Endothelial cell (in vitro differentiated cells): ENCODE measurements around the gene LRRC8A. TPM values are rescaled to one million over a fixed set of nuclear protein-coding genes. Genes with fewer than 3 reads are reported as not detected.
A peak's percentile ranks its signal among the peaks of the same experiment; 100 is the strongest.
"Not testable (repeated sequence)": the region's sequence is repeated elsewhere in the genome, so short reads cannot be mapped to it uniquely, and the experiment has no call there.

Source experiments
- DNase-seq: peaks from one replicate; pipeline ENCODE4 v3.0.0; 2021; ENCODE audit warnings: low spot score
- H3K27ac Mint-ChIP-seq: one replicate; pipeline ENCODE4 v1.8.0; 2021; ENCODE audit warnings: mixed read lengths, inconsistent platforms; ENCODE audit not compliant: unreplicated experiment
- H3K27me3 Mint-ChIP-seq: one replicate; pipeline ENCODE4 v1.8.0; 2021; ENCODE audit warnings: mild to moderate bottlenecking, moderate library complexity, mixed read lengths, inconsistent platforms; ENCODE audit not compliant: unreplicated experiment
- H3K36me3 Mint-ChIP-seq: one replicate; pipeline ENCODE4 v1.8.0; 2021; ENCODE audit warnings: mild to moderate bottlenecking, low read depth, mixed read lengths, inconsistent platforms; ENCODE audit not compliant: unreplicated experiment
- H3K4me1 Mint-ChIP-seq: one replicate; pipeline ENCODE4 v1.8.0; 2021; ENCODE audit warnings: mild to moderate bottlenecking, mixed read lengths, inconsistent platforms; ENCODE audit not compliant: unreplicated experiment
- H3K4me3 Mint-ChIP-seq: one replicate; pipeline ENCODE4 v1.8.0; 2021; ENCODE audit warnings: mild to moderate bottlenecking, mixed read lengths, inconsistent platforms; ENCODE audit not compliant: unreplicated experiment
- H3K9me3 Mint-ChIP-seq: one replicate; pipeline ENCODE4 v1.8.0; 2021; ENCODE audit warnings: mixed read lengths, inconsistent platforms; ENCODE audit not compliant: unreplicated experiment
- total RNA-seq: library from RNA; stranded (reverse); fragmentation: NEBNext Ultra II Directional; extraction: Animal tissue kit (Norgen Biotek cat#: 25700); gene quantifications from one replicate; pipeline ENCODE4 v1.2.1, GENCODE V29; 2021; ENCODE audit not compliant: unreplicated experiment
- TF ChIP-seq, protein P1 (sequence below): fragments of 200-600 bp; sonication (generic); IDR thresholded peaks from one replicate; pipeline ENCODE4 v1.5.0; 2021; ENCODE audit warnings: antibody characterized with exemption; ENCODE audit not compliant: unreplicated experiment

Gene LRRC8A
- total RNA-seq, 1 donor from 2014 or later = 54.3 TPM

DNA sequence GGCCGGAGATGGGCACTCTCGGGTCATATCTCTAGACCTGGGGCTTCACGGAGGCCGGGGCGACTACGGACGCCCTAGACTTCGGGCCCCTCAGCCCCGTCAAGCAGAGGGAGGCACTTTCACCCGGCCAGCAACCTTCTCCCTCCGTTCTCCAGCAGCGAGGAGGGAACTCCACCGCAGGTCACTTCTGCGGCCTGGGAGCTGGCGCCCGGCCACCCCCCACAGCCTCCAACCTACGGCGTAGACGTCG lies 65.3 kb downstream of the LRRC8A start:
- TF ChIP-seq, protein P1, sequence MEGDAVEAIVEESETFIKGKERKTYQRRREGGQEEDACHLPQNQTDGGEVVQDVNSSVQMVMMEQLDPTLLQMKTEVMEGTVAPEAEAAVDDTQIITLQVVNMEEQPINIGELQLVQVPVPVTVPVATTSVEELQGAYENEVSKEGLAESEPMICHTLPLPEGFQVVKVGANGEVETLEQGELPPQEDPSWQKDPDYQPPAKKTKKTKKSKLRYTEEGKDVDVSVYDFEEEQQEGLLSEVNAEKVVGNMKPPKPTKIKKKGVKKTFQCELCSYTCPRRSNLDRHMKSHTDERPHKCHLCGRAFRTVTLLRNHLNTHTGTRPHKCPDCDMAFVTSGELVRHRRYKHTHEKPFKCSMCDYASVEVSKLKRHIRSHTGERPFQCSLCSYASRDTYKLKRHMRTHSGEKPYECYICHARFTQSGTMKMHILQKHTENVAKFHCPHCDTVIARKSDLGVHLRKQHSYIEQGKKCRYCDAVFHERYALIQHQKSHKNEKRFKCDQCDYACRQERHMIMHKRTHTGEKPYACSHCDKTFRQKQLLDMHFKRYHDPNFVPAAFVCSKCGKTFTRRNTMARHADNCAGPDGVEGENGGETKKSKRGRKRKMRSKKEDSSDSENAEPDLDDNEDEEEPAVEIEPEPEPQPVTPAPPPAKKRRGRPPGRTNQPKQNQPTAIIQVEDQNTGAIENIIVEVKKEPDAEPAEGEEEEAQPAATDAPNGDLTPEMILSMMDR = no peak
- H3K4me1 Mint-ChIP-seq = peaks cover 23% of the 10 kb centered on the region
- peak overlapping the region; percentile 97 for H3K4me3 Mint-ChIP-seq
- no peaks in the 10 kb centered on the region for H3K9me3 Mint-ChIP-seq
- peak; percentile 25 for DNase-seq
- peak overlapping the region; percentile 52 for H3K27ac Mint-ChIP-seq
- peaks cover 10% of the 10 kb centered on the region for H3K27me3 Mint-ChIP-seq
- H3K36me3 Mint-ChIP-seq = peaks cover 14% of the 10 kb centered on the region

- DNase-seq = peak; percentile 99
- TF ChIP-seq, protein P1 = no peak
- Mint-ChIP-seq H3K27me3 (peaks cover 10% of the 10 kb centered on the region), H3K36me3 (peaks cover 14% of the 10 kb centered on the region), H3K4me1 (peaks cover 20% of the 10 kb centered on the region), H3K9me3 (no peaks in the 10 kb centered on the region), H3K4me3 (peak within 1 kb of the TSS; percentile 97), H3K27ac (peak within 1 kb of the TSS; percentile 88)
Observed at GRCh38 chr9:128947527-128948301, 65.8 kb downstream of the LRRC8A start, which contains the start of the genes DOLK and NUP188. Gene DOLK (minus strand): TSS chr9:128947603. CDS start chr9:128947303, 300 bp downstream. Gene NUP188 (plus strand): TSS chr9:128947699. CDS start chr9:128947720, 21 bp downstream.

GRCh38 chr9:128961403-128961802 lies 79.5 kb downstream of the LRRC8A start:
- H3K27me3 Mint-ChIP-seq, H3K4me1 Mint-ChIP-seq, H3K36me3 Mint-ChIP-seq, H3K27ac Mint-ChIP-seq, H3K9me3 Mint-ChIP-seq, DNase-seq, H3K4me3 Mint-ChIP-seq: not testable (repeated sequence)

Other genes with a start within 250 kb of the LRRC8A start
- gene DYNC2I2, start 225.3 kb upstream of the LRRC8A start, total RNA-seq = 35.4 TPM
- gene SET, start 192.9 kb upstream of the LRRC8A start, total RNA-seq = 420 TPM
- gene PKN3, start 179.6 kb upstream of the LRRC8A start, total RNA-seq = 14.7 TPM
- gene ZDHHC12, start 158.0 kb upstream of the LRRC8A start, total RNA-seq = 42.1 TPM
- gene ZER1, start 110.2 kb upstream of the LRRC8A start, total RNA-seq = 29.2 TPM
- gene TBC1D13, start 94.9 kb upstream of the LRRC8A start, total RNA-seq = 58.8 TPM
- gene ENDOG, start 63.6 kb upstream of the LRRC8A start, total RNA-seq = 8.1 TPM
- 62.1 TPM for gene SPOUT1, start 52.3 kb upstream of the LRRC8A start, total RNA-seq
- 3.3 TPM for gene KYAT1, start 183 bp upstream of the LRRC8A start, total RNA-seq
- gene PHYHD1, start 38.8 kb downstream of the LRRC8A start, total RNA-seq = 10.3 TPM
- 18.2 TPM for gene DOLK, start 65.5 kb downstream of the LRRC8A start, total RNA-seq
- 44.0 TPM for gene NUP188, start 65.6 kb downstream of the LRRC8A start, total RNA-seq
- 94.3 TPM for gene SH3GLB2, start 146.2 kb downstream of the LRRC8A start, total RNA-seq
- gene MIGA2, start 154.5 kb downstream of the LRRC8A start, total RNA-seq = 32.9 TPM
- 21.4 TPM for gene DOLPP1, start 199.0 kb downstream of the LRRC8A start, total RNA-seq
- 42.9 TPM for gene CRAT, start 228.7 kb downstream of the LRRC8A start, total RNA-seq
- 120 TPM for gene PTPA, start 229.3 kb downstream of the LRRC8A start, total RNA-seq